Esophagus muscularis mucosa (tissue), 4 donors: ENCODE data around the gene DENND6B. TPM values are rescaled to one million over a fixed set of nuclear protein-coding genes. Genes with fewer than 3 reads are reported as not detected.

Source experiments
- DNase-seq: peaks from one replicate; pipeline ENCODE4 v3.0.0-alpha.2; 2017; ENCODE audit errors: extremely low spot score
- H3K27ac ChIP-seq, 4 donors: fragments of 200-600 bp; sonication (generic); replicated peaks in 1 of 4; 1 replicate in 3 of 4; 2 replicates in 1 of 4; pipeline ENCODE4 v1.5.1; 2016 to 2019; ENCODE audit warnings: mild to moderate bottlenecking in 1 of 4
- H3K27me3 ChIP-seq, 4 donors: fragments of 200-600 bp; sonication (generic); one replicate each; pipeline versions ENCODE4 v1.5.1 to v1.6.0; 2016 to 2019
- H3K36me3 ChIP-seq, 4 donors: fragments of 200-600 bp; sonication (generic); one replicate each; pipeline ENCODE4 v1.5.1; 2016 to 2019
- H3K4me1 ChIP-seq, 4 donors: fragments of 200-600 bp; sonication (generic); one replicate each; pipeline ENCODE4 v1.5.1; 2016 to 2019
- H3K4me3 ChIP-seq, 4 donors: fragments of 200-600 bp; sonication (generic); 1 replicate in 2 of 4; 2 replicates in 2 of 4; pipeline ENCODE4 v1.5.1; 2016 to 2019; ENCODE audit warnings: mild to moderate bottlenecking in 4 of 4, moderate library complexity in 1 of 4
- H3K9me3 ChIP-seq, 4 donors: fragments of 200-600 bp; sonication (generic); 1 replicate in 3 of 4; 2 replicates in 1 of 4; pipeline ENCODE4 v1.5.1; 2016 to 2019
- EP300 ChIP-seq: sonication (generic); formaldehyde crosslinking; IDR thresholded peaks from one replicate; pipeline ENCODE4 v1.6.1; 2017; ENCODE audit warnings: antibody characterized with exemption
- POLR2A ChIP-seq: fragments of 450-650 bp; IDR thresholded peaks from one replicate; pipeline ENCODE4 v1.6.1; 2017; ENCODE audit warnings: antibody characterized with exemption, moderate library complexity, mild to moderate bottlenecking, low read depth
- POLR2AphosphoS5 ChIP-seq, 2 donors: sonication (generic); formaldehyde crosslinking; IDR thresholded peaks; one replicate each; pipeline ENCODE4 v1.6.1; 2017; ENCODE audit warnings: antibody characterized with exemption in 2 of 2
- WGBS: methylation state at CpG from one replicate; pipeline ENCODE4 v1.1.5; 2018; 5-methylcytosine and 5-hydroxymethylcytosine counted together
- intact Hi-C: fragments of 100-400 bp; cut with DNase I; formaldehyde crosslinking; loops from one replicate; pipeline ENCODE4 v1.15.1; 2023
- total RNA-seq, 4 donors: library from RNA; depleted of rRNA; stranded (reverse); fragments of >200 nt; gene quantifications; one replicate each; pipeline versions ENCODE4 v1.1.0 to v1.2.1, GENCODE V29; 2016
- TF ChIP-seq, protein P1 (sequence below), 3 experiments: fragments of 200-600 bp in 2 of 3; fragments of 450-650 bp in 1 of 3; sonication (generic) in 2 of 3; IDR thresholded peaks; one replicate each; pipeline ENCODE4 v1.5.1; 2017 to 2019; ENCODE audit warnings: antibody characterized with exemption in 3 of 3, mild to moderate bottlenecking in 2 of 3, moderate library complexity in 1 of 3

Gene DENND6B
- total RNA-seq, 4 donors from 2014 or later: 1.7 to 3.8 (median 2.5) TPM

DNA sequence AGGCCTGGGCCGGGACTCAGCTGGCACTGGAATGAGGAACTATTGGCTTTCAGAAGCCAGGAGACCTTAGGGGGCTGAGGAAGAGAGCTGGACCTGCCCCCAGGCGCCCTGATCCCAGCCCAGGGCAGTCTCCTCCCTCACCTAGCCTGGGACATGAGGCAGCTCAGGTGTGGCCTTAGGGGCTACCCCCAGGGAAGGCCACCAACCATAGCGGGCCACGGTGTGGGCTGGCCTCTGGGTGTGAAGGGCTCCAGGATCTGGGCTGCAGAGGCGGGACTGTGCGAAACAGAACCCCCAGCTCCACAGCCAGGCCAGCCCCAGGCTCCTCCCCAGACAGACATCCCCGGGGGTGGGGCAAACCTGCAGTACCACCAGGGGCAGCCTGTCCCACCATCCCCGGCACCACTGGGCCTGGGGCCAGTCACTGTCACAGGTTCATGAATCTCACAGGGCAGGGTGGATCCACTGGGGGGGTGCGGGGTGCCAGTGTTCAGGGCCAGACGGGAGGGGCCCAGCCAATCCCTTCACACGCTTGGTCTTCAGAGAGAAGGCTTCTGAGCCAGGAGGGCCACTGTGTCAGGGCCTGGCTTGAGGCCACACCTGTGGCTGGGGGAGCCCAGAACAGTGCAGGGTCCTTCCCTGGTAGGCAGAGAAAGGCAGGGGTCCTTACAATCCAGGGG, 22.8 kb downstream of the DENND6B start:
- WGBS: 45% methylated on average over 6 of the region's 11 CpGs
- DNase-seq: no peak
- Histone ChIP-seq H3K27ac (peak overlapping the region; percentile 87 to 93 (median 91)), H3K4me1 (peaks cover 80 to 95% (median 92%) of the 10 kb centered on the region in 4 donors), H3K36me3 (no peaks in the 10 kb centered on the region), H3K9me3 (no peaks in the 10 kb centered on the region), H3K4me3 (peak overlapping the region; percentile 24 to 95 (median 92)), H3K27me3 (no peaks in the 10 kb centered on the region)
- intact Hi-C loops: no loop called here
- TF ChIP-seq, protein P1, sequence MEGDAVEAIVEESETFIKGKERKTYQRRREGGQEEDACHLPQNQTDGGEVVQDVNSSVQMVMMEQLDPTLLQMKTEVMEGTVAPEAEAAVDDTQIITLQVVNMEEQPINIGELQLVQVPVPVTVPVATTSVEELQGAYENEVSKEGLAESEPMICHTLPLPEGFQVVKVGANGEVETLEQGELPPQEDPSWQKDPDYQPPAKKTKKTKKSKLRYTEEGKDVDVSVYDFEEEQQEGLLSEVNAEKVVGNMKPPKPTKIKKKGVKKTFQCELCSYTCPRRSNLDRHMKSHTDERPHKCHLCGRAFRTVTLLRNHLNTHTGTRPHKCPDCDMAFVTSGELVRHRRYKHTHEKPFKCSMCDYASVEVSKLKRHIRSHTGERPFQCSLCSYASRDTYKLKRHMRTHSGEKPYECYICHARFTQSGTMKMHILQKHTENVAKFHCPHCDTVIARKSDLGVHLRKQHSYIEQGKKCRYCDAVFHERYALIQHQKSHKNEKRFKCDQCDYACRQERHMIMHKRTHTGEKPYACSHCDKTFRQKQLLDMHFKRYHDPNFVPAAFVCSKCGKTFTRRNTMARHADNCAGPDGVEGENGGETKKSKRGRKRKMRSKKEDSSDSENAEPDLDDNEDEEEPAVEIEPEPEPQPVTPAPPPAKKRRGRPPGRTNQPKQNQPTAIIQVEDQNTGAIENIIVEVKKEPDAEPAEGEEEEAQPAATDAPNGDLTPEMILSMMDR (IDR thresholded peaks at IDR 0.05): no peak
- TF ChIP-seq POLR2A: no peak
- no peak for TF ChIP-seq EP300
- TF ChIP-seq POLR2AphosphoS5 (IDR thresholded peaks at IDR 0.05): no peak

DNA sequence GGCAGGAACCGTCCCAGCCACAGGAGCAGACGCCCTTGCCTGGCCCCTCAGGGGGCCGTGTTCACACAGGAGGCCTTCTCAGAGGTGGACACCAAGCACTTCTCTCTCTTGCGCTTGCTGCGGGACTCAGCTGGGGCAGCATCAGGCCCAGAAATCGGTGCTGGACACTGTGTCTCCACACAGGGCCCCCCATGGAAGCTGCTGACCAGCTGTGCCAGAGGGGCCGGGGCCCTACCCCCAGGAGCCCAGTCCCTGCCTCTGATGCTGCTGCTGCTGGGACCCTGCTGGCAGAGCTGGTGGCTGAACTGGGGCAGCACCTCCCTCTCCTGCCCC, 23.3 kb downstream of the DENND6B start:
- DNase-seq: no peak
- peak overlapping the region; percentile 24 to 95 (median 92) for H3K4me3 ChIP-seq
- no peaks in the 10 kb centered on the region for H3K27me3 ChIP-seq
- H3K27ac ChIP-seq: peak overlapping the region; percentile 87 to 93 (median 91)
- no peaks in the 10 kb centered on the region for H3K36me3 ChIP-seq
- peaks cover 80 to 95% (median 92%) of the 10 kb centered on the region in 4 donors for H3K4me1 ChIP-seq
- H3K9me3 ChIP-seq: no peaks in the 10 kb centered on the region
- TF ChIP-seq POLR2A (no peak), POLR2AphosphoS5 (IDR thresholded peaks at IDR 0.05) (no peak), EP300 (no peak)
- TF ChIP-seq, protein P1 (IDR thresholded peaks at IDR 0.05): no peak
- 27% methylated on average over 3 of the region's 7 CpGs for WGBS
- intact Hi-C loops: no loop called here

DNA sequence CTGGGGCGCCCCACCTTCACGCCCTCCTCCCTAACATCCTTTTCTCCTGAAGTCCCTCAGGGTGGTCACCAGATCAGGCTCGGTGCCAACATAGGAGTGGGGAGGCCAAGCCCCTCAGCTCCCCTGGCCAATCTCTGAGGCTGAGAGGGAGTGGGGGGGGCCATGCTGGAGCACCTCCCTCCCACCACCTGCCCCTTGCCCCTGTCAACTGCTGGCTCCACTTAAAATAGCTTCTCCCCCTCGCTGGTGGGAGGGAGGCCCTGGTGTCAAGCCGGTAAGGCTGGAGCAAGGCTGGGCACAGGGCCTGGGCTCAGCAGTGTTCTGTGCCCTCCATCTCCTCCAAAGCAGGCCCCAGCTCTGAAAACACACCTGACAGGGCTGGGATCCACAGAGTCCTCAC, 24.2 kb downstream of the DENND6B start:
- Histone ChIP-seq H3K4me1 (peaks cover 82 to 95% (median 93%) of the 10 kb centered on the region in 4 donors), H3K27me3 (no peaks in the 10 kb centered on the region), H3K4me3 (peak overlapping the region in 3 of 4 donors; percentile 4 to 20 (median 13)), H3K36me3 (no peaks in the 10 kb centered on the region), H3K27ac (peak overlapping the region; percentile 87 to 93 (median 91)), H3K9me3 (no peaks in the 10 kb centered on the region)
- no peak for TF ChIP-seq EP300
- no peak for DNase-seq
- WGBS: 58% methylated on average over 4 of the region's 5 CpGs
- intact Hi-C loops: no loop called here

DNA sequence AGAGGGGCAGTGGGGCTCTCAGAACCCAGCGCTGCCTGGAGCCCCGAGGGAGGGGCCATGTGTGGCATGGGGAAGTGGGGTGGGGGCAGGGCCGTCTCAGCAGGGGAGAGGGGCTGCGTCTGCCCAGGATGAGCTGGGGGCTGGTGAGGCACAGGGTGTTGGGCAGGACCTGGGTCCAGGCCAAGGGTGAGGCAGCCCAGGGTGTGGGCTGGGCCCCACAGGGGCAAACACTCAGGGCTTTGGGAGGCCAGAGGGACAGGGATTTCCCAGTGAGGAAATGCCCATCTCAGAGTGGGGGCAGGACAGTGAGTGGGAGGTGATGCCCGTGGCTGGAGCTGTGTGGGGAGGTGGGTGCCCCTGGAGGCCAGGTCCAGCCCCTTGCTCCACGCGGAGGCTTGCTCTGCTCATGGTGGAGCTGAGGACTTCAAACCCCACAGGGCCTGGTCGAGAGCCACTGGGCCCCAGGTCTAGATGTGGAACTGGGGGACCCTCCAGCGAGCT, 24.7 kb downstream of the DENND6B start:
- intact Hi-C loops: no loop called here
- DNase-seq: no peak
- no peaks in the 10 kb centered on the region for H3K9me3 ChIP-seq
- no peaks in the 10 kb centered on the region for H3K36me3 ChIP-seq
- TF ChIP-seq EP300 (no peak), POLR2A (no peak), POLR2AphosphoS5 (IDR thresholded peaks at IDR 0.05) (no peak)
- TF ChIP-seq, protein P1 (IDR thresholded peaks at IDR 0.05): no peak
- H3K27ac ChIP-seq: peak overlapping the region; percentile 87 to 93 (median 91)
- H3K4me1 ChIP-seq: peaks cover 86 to 100% (median 97%) of the 10 kb centered on the region in 4 donors
- 41% methylated on average over 8 of the region's 9 CpGs for WGBS
- peak overlapping the region in 3 of 4 donors; percentile 13 to 31 (median 20) for H3K4me3 ChIP-seq
- no peaks in the 10 kb centered on the region for H3K27me3 ChIP-seq

DNA sequence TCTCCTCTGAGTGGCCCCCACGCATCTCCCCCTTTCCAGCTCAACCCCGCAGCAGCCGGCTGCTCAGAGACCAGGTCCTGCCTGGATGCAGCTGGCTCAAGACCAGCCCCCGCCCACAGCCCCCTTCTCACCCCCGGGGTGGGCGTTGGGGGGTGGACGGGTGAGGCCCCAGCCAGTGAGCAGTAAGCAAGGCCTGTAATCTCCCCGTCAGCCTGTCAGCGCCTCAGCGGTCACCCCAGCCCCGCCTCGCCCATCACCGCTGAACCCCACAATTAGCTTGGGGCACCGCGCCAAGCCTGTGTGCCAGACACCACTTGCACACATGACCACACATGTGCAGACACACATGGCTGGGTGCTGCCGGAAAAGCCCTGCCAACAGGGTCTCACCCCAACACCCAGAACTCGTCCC, 25.2 kb downstream of the DENND6B start:
- no peaks in the 10 kb centered on the region for H3K27me3 ChIP-seq
- TF ChIP-seq EP300: no peak
- H3K4me1 ChIP-seq: peaks cover 92 to 100% (median 100%) of the 10 kb centered on the region in 4 donors
- 53% methylated on average over 14 of the region's 17 CpGs for WGBS
- H3K36me3 ChIP-seq: no peaks in the 10 kb centered on the region
- peak overlapping the region; percentile 2 to 31 (median 16) for H3K4me3 ChIP-seq
- DNase-seq: no peak
- no peaks in the 10 kb centered on the region for H3K9me3 ChIP-seq
- intact Hi-C loops: no loop called here
- H3K27ac ChIP-seq: peak overlapping the region; percentile 87 to 93 (median 91)
